Eye (tissue), 1 donor: ENCODE data around the gene HESX1.

ENCODE experiments used
- DNase-seq: peaks from one replicate; pipeline ENCODE4 v3.0.0-alpha.2; 2015

HESX1 gene

GRCh38 chr3:57199895-57200297 is at the start of gene HESX1:
HESX1 (minus strand) TSS chr3:57199978; CDS start chr3:57199918, 60 bp downstream.
- DNase-seq = no peak

- no peak for DNase-seq
Measured at GRCh38 chr3:57244946-57245345, 45.2 kb upstream of the HESX1 start.

GRCh38 chr3:57234613-57235575 is 35.1 kb upstream of the HESX1 start:
- DNase-seq = no peak

- DNase-seq = no peak
Measured at GRCh38 chr3:57233799-57234198, 34.0 kb upstream of the HESX1 start.

- DNase-seq = no peak
Measured at GRCh38 chr3:57230006-57230405, 30.2 kb upstream of the HESX1 start.

- peak; percentile 85 for DNase-seq
Measured at GRCh38 chr3:57227930-57228751, 28.4 kb upstream of the HESX1 start.

- DNase-seq = peak; percentile 97
Measured at GRCh38 chr3:57227204-57227929, 27.6 kb upstream of the HESX1 start, which contains the start of gene APPL1. APPL1 (plus strand) TSS chr3:57227729; CDS start chr3:57227884, 155 bp downstream.

- no peak for DNase-seq
Measured at GRCh38 chr3:57226176-57226575, 26.4 kb upstream of the HESX1 start.

GRCh38 chr3:57224856-57225255 is 25.1 kb upstream of the HESX1 start:
- no peak for DNase-seq

- DNase-seq = peak; percentile 30
Measured at GRCh38 chr3:57221883-57222282, 22.1 kb upstream of the HESX1 start.

- DNase-seq = no peak
Measured at GRCh38 chr3:57206423-57206822, 6.6 kb upstream of the HESX1 start.

- no peak for DNase-seq
Measured at GRCh38 chr3:57194641-57195040, 5.1 kb downstream of the HESX1 start.

GRCh38 chr3:57192028-57192427 is 7.8 kb downstream of the HESX1 start:
- DNase-seq = no peak

- DNase-seq = no peak
Measured at GRCh38 chr3:57184526-57184925, 15.3 kb downstream of the HESX1 start.

- DNase-seq = no peak
Measured at GRCh38 chr3:57179580-57180410, 20.0 kb downstream of the HESX1 start.

GRCh38 chr3:57176045-57176444 is 23.7 kb downstream of the HESX1 start:
- no peak for DNase-seq

- DNase-seq = no peak
Measured at GRCh38 chr3:57173687-57174086, 26.1 kb downstream of the HESX1 start.

GRCh38 chr3:57170946-57171345 is 28.8 kb downstream of the HESX1 start:
- no peak for DNase-seq

GRCh38 chr3:57169872-57170623 is 29.7 kb downstream of the HESX1 start:
- peak; percentile 92 for DNase-seq

- DNase-seq = no peak
Measured at GRCh38 chr3:57169108-57169507, 30.7 kb downstream of the HESX1 start.

GRCh38 chr3:57168151-57168550 is 31.6 kb downstream of the HESX1 start:
- no peak for DNase-seq
